AG08396 (cell line): ENCODE measurements around the gene KLHDC10.
"Not testable (repeated sequence)": the region's sequence is repeated elsewhere in the genome, so short reads cannot be mapped to it uniquely, and the experiment has no call there.

Experiments used
- DNase-seq: peaks from one replicate; pipeline ENCODE4 v3.0.0; 2012; ENCODE audit warnings: low spot score, mixed read lengths

Gene KLHDC10

GRCh38 chr7:130156140-130156539 is 85.8 kb downstream of the KLHDC10 start:
- DNase-seq: no peak

- no peak for DNase-seq
Observed at GRCh38 chr7:130157700-130158099, 87.4 kb downstream of the KLHDC10 start.

GRCh38 chr7:130160023-130160422 is 89.7 kb downstream of the KLHDC10 start:
- DNase-seq: no peak

GRCh38 chr7:130160455-130160854 is 90.1 kb downstream of the KLHDC10 start:
- DNase-seq: no peak

GRCh38 chr7:130162196-130162595 is 91.9 kb downstream of the KLHDC10 start:
- no peak for DNase-seq

- DNase-seq: no peak
Observed at GRCh38 chr7:130174237-130174959, 104.1 kb downstream of the KLHDC10 start.

- no peak for DNase-seq
Observed at GRCh38 chr7:130178251-130178650, 107.9 kb downstream of the KLHDC10 start.

- DNase-seq: no peak
Observed at GRCh38 chr7:130179631-130180030, 109.3 kb downstream of the KLHDC10 start.

- no peak for DNase-seq
Observed at GRCh38 chr7:130180571-130181262, 110.4 kb downstream of the KLHDC10 start.

GRCh38 chr7:130181263-130181605 is 110.9 kb downstream of the KLHDC10 start:
- no peak for DNase-seq

GRCh38 chr7:130182990-130183389 is 112.7 kb downstream of the KLHDC10 start:
- no peak for DNase-seq

- not testable (repeated sequence) for DNase-seq
Observed at GRCh38 chr7:130184349-130184748, 114.0 kb downstream of the KLHDC10 start.
